Activated CD4-positive, alpha-beta T cell treated with anti-CD3 and anti-CD28 coated beads, Interleukin-2, amount 10 ng/mL, durations not matched to agents 24 days and 14 days (primary cell): ENCODE results near the gene ATP13A3. TPM values are rescaled to one million over a fixed set of nuclear protein-coding genes. Genes with fewer than 3 reads are reported as not detected.

Source experiments
- DNase-seq: peaks from one replicate; pipeline ENCODE4 v3.0.0; 2022
- H3K27ac Mint-ChIP-seq: one replicate; pipeline ENCODE4 v1.8.0; 2022; ENCODE audit warnings: mild to moderate bottlenecking, mixed read lengths
- H3K27me3 Mint-ChIP-seq: one replicate; pipeline ENCODE4 v1.8.0; 2022; ENCODE audit warnings: mixed read lengths
- H3K36me3 Mint-ChIP-seq: one replicate; pipeline ENCODE4 v1.8.0; 2022; ENCODE audit warnings: low read depth, mild to moderate bottlenecking, mixed read lengths
- H3K4me1 Mint-ChIP-seq: one replicate; pipeline ENCODE4 v1.8.0; 2021; ENCODE audit warnings: mixed read lengths
- H3K4me3 Mint-ChIP-seq: one replicate; pipeline ENCODE4 v1.8.0; 2022; ENCODE audit warnings: mild to moderate bottlenecking, moderate library complexity, mixed read lengths
- H3K9me3 Mint-ChIP-seq: one replicate; pipeline ENCODE4 v1.8.0; 2021; ENCODE audit warnings: mixed read lengths
- intact Hi-C: fragments of 100-400 bp; cut with micrococcal nuclease; formaldehyde crosslinking; loops from one replicate; pipeline ENCODE4 v1.15.1; 2023
- total RNA-seq: library from RNA; stranded (reverse); gene quantifications from 2 replicates; pipeline ENCODE4 v1.2.3, GENCODE V29; 2022

The ATP13A3 gene
- total RNA-seq, 1 donor from 2014 or later, result 181 TPM

DNA sequence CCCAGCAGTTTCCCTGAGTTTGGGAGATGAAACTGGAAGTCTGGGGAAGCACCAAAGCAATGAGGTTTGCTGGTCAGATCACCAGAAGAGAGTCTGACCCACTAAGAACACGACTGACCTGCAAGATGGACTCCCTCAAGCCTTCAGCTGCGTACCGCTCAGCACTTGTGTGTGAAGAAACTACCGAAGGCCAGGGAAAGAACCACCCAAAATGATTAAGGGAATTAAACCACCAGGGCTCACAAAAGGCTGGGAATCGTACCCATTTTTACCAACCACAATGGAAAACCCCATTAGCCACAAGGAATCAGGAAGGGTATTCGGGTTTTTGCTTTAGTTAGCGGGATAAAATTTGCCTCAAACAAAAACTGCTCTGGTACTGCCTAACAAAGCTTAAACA lies 21.6 kb downstream of the ATP13A3 start:
- Mint-ChIP-seq H3K4me3 (no peak overlapping the region), H3K4me1 (peaks cover 15% of the 10 kb centered on the region), H3K27me3 (no peaks in the 10 kb centered on the region), H3K36me3 (peaks cover 9% of the 10 kb centered on the region), H3K9me3 (no peaks in the 10 kb centered on the region), H3K27ac (no peak overlapping the region)
- DNase-seq, result no peak
- intact Hi-C loops, result no loop called here

DNA sequence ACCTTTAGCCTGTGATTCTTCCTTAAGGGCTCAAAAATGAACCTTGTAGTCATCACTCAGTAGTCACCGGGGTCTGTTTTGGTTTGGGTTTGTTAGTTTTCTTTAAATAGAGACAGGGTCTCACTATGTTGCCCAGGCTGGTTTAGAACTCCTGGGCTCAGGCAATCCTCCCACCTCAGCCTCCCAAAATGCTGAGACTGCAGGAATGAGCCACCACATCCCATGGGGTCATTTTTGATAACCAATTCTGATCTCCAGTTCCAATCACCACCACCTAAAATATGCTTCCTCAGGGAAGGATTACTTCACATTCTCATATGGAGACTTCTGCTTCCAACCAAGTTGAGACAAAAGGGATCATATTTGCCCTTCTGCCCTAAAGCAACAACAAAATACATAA lies 22.1 kb downstream of the ATP13A3 start:
- no peaks in the 10 kb centered on the region for H3K9me3 Mint-ChIP-seq
- intact Hi-C loops, result no loop called here
- DNase-seq, result no peak
- H3K4me3 Mint-ChIP-seq, result no peak overlapping the region
- peaks cover 14% of the 10 kb centered on the region for H3K36me3 Mint-ChIP-seq
- no peaks in the 10 kb centered on the region for H3K27me3 Mint-ChIP-seq
- H3K27ac Mint-ChIP-seq, result no peak overlapping the region
- H3K4me1 Mint-ChIP-seq, result peaks cover 15% of the 10 kb centered on the region

DNA sequence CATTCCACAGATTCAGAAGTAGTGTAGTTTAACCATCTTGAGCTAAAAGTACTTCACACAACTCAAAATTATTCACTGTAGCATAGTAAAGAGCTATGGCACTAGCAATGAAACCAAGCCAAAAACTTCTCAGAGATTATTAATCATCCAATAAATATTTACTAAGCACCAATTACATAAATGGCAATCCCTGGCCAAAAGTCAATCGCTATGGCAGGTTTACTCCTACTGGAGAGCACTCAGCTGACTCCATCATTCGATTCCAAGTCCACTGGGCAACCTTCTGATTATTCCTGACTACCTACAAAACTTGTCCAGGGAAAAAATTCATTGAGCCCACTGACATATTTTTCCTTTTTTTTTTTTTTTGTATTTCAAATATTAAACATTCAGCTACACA lies 23.9 kb downstream of the ATP13A3 start:
- intact Hi-C loops, result no loop called here
- Mint-ChIP-seq H3K27ac (no peak overlapping the region), H3K36me3 (peaks cover 18% of the 10 kb centered on the region), H3K4me1 (peaks cover 15% of the 10 kb centered on the region), H3K4me3 (no peak overlapping the region), H3K9me3 (no peaks in the 10 kb centered on the region), H3K27me3 (no peaks in the 10 kb centered on the region)
- no peak for DNase-seq

DNA sequence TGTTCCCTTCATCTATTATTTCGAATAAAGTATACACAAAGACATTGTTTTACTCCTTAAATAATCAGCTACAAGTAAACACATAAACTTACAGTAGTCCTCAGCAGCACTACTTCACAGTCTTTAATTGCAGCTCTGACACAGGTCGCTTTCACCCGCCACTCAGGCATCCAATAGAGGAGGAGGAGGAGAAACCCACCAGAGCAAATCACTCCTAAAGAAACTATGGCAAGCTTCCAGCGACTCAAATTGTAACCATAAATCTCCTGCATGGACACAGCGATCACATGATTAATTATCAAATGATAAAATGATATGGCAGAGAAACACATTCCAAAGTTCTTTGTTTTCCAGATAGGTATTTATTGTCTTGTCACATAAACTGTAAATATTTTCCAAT lies 26.2 kb downstream of the ATP13A3 start:
- peaks cover 8% of the 10 kb centered on the region for H3K4me1 Mint-ChIP-seq
- H3K4me3 Mint-ChIP-seq, result no peak overlapping the region
- DNase-seq, result no peak
- intact Hi-C loops, result no loop called here
- H3K27ac Mint-ChIP-seq, result no peak overlapping the region
- peaks cover 24% of the 10 kb centered on the region for H3K36me3 Mint-ChIP-seq
- H3K9me3 Mint-ChIP-seq, result no peaks in the 10 kb centered on the region
- H3K27me3 Mint-ChIP-seq, result no peaks in the 10 kb centered on the region

DNA sequence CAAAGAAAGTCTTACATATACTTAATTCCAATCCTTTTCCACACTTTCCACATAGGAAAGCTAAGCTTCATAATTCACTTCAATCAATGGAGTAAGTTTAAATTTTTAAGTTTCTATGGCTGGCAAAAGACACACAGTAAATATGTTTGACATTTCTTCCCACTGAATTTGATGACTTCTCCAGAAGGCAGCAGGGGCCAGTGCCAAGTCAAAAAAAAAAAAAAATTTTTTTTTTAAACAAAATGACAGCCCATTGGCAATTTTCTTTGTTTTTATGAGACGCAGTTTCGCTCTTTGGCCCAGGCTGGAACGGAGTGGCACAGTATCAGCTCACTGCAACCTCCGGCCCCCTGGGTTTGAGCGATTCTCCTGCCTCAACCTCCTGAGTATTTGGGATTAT lies 28.7 kb downstream of the ATP13A3 start:
- H3K27me3 Mint-ChIP-seq, result no peaks in the 10 kb centered on the region
- intact Hi-C loops, result loop anchor here (5.0 kb wide), 1 partner anchor 41 kb away; no protein-coding TSS in a partner anchor
- H3K36me3 Mint-ChIP-seq, result peaks cover 33% of the 10 kb centered on the region
- no peaks in the 10 kb centered on the region for H3K9me3 Mint-ChIP-seq
- H3K27ac Mint-ChIP-seq, result no peak overlapping the region
- no peak for DNase-seq
- peaks cover 3% of the 10 kb centered on the region for H3K4me1 Mint-ChIP-seq
- H3K4me3 Mint-ChIP-seq, result no peak overlapping the region

DNA sequence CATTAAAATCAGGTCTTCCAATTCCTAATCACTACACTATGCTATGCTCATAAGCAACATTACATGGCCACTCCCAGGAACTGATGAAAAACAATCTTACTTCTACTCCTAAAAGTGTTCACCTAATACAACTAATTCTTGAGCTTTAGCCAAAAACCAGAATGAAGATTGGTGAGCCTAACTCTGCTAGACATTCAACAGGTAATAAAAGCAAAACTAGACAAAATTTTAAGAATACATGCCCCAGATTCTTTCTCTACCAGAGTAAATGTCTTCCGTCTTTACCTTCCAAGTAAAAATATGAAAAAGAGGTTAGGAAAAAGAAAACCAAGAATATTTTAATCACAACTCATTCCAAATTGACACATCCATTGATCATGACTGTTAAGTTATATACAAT lies 31.3 kb downstream of the ATP13A3 start:
- Mint-ChIP-seq H3K36me3 (peaks cover 46% of the 10 kb centered on the region), H3K27ac (no peak overlapping the region), H3K27me3 (no peaks in the 10 kb centered on the region), H3K4me1 (peaks cover 1% of the 10 kb centered on the region), H3K9me3 (no peaks in the 10 kb centered on the region), H3K4me3 (no peak overlapping the region)
- no peak for DNase-seq
- intact Hi-C loops, result loop anchor here (5.0 kb wide), 1 partner anchor 38 kb away; no protein-coding TSS in a partner anchor

DNA sequence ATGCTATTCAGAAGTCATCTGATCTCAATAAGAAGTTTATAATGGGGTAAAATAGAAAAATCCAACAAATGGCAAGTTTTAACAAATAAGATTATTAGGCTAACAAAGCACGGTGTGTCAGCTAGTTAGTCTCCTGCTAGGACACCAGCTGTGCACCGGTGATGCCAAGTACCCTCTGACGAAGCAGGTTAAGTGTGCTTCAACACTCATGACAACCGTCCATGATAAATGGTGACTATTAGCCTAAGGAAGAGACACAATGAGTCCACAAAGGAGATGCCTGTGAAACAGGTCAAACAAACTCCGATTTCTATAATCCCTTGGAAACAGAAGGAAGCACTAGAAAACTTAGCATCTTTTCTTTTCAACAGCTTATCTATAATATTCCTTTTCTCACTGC lies 36.5 kb downstream of the ATP13A3 start:
- no peaks in the 10 kb centered on the region for H3K27me3 Mint-ChIP-seq
- intact Hi-C loops, result no loop called here
- no peak overlapping the region for H3K4me3 Mint-ChIP-seq
- no peaks in the 10 kb centered on the region for H3K9me3 Mint-ChIP-seq
- no peaks in the 10 kb centered on the region for H3K4me1 Mint-ChIP-seq
- peaks cover 58% of the 10 kb centered on the region for H3K36me3 Mint-ChIP-seq
- no peak overlapping the region for H3K27ac Mint-ChIP-seq
- no peak for DNase-seq

DNA sequence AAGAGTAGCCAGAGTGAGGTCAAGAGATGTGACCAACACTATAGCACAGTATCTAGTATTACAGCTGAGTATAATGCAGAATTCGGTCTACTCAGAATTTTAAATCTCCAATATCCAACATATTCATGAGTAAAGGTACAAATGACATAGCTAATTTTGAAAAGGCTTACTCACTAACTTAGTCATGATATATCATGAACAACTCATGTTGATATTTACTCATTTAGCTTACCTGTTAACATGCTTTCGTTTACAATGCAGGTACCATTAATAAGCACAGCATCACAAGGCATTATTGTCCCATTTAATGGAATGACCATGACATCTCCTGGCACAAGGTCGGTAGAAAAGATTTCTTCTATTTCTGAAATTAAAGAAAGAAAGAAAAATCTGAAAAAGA lies 36.9 kb downstream of the ATP13A3 start:
- Mint-ChIP-seq H3K36me3 (peaks cover 59% of the 10 kb centered on the region), H3K9me3 (no peaks in the 10 kb centered on the region), H3K27ac (no peak overlapping the region), H3K4me1 (no peaks in the 10 kb centered on the region), H3K4me3 (no peak overlapping the region), H3K27me3 (no peaks in the 10 kb centered on the region)
- no peak for DNase-seq
- intact Hi-C loops, result no loop called here

DNA sequence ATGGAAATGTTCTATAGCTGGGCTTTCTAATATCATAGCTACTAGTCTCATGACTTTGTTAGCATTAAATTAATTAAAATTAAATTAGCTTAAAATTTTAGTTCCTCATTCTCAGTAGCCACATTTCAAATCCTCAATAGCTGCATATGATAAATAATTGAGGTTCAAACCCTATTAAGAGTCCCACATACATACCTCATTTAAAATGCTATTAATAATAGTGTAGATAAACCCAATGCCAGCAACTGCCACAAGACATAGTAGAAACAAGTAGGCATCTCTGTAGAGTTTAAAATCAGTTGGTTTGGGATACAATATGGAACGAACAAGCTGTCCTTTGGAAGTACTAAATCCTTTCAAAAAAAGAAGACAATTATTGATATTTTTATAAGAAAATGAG lies 39.1 kb downstream of the ATP13A3 start:
- Mint-ChIP-seq H3K36me3 (peaks cover 65% of the 10 kb centered on the region), H3K27me3 (no peaks in the 10 kb centered on the region), H3K9me3 (no peaks in the 10 kb centered on the region), H3K27ac (no peak overlapping the region), H3K4me3 (no peak overlapping the region), H3K4me1 (peaks cover 2% of the 10 kb centered on the region)
- DNase-seq, result no peak
- intact Hi-C loops, result no loop called here

DNA sequence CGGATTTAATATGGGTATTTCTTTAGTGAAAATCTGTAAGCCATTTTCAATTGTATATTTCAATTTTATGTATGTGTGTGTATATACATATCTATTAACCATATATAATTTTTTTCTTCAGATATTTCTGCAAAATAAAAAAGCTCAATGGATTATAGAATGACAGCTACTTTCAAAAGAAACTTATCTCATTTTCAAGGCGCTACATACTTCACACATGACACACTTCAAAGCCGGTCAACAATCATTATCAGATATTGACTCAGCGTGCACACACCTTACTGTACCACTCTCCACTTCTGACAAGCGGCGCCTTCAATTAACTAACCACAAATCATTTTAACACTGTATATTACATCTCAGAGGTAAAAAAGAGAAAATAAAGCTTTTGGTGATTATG lies 39.6 kb downstream of the ATP13A3 start:
- Mint-ChIP-seq H3K36me3 (peaks cover 67% of the 10 kb centered on the region), H3K27me3 (no peaks in the 10 kb centered on the region), H3K4me3 (no peak overlapping the region), H3K27ac (no peak overlapping the region), H3K4me1 (peaks cover 2% of the 10 kb centered on the region), H3K9me3 (no peaks in the 10 kb centered on the region)
- DNase-seq, result no peak
- intact Hi-C loops, result no loop called here

DNA sequence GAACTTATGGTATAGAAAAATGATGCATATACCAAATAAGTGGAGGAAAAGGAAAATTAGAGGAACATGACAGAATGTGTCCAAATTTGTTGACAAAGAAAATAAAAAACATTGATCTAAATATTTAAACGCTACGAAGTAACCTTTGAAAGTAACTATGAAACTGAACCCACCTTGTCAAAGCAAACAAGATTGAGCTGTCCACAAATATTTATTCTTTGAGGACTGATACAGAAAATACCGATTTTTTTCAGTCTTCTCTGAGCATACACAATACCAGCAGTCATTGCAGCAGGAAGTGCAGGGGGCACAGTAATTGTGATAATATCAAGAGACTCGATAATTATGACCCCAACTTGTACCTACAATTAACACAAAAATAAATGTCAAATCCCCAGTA lies 40.0 kb downstream of the ATP13A3 start:
- peaks cover 68% of the 10 kb centered on the region for H3K36me3 Mint-ChIP-seq
- intact Hi-C loops, result no loop called here
- no peak for DNase-seq
- H3K9me3 Mint-ChIP-seq, result no peaks in the 10 kb centered on the region
- no peak overlapping the region for H3K4me3 Mint-ChIP-seq
- peaks cover 2% of the 10 kb centered on the region for H3K4me1 Mint-ChIP-seq
- H3K27ac Mint-ChIP-seq, result no peak overlapping the region
- no peaks in the 10 kb centered on the region for H3K27me3 Mint-ChIP-seq

DNA sequence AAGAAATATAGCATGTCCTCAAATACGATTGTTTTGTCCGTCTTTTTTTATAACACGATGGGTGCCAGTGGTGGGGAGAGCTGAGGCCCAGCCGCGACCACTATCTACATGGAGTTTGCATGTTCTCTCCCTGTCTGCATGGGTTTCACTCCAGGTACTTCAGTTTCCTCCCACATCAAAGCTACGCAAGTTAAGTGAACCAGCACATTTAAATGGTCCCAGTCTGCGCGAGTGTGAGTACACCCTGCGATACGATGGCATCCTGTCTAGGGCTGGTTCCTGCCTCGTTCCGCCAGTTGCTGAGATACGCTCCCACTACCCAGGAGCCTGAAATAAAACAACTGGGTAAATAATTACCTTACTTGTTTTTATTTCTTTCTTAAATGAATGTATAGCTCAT lies 40.6 kb downstream of the ATP13A3 start:
- Mint-ChIP-seq H3K27me3 (no peaks in the 10 kb centered on the region), H3K4me3 (no peak overlapping the region), H3K36me3 (peaks cover 69% of the 10 kb centered on the region), H3K27ac (no peak overlapping the region), H3K4me1 (peaks cover 2% of the 10 kb centered on the region), H3K9me3 (no peaks in the 10 kb centered on the region)
- intact Hi-C loops, result no loop called here
- DNase-seq, result no peak

DNA sequence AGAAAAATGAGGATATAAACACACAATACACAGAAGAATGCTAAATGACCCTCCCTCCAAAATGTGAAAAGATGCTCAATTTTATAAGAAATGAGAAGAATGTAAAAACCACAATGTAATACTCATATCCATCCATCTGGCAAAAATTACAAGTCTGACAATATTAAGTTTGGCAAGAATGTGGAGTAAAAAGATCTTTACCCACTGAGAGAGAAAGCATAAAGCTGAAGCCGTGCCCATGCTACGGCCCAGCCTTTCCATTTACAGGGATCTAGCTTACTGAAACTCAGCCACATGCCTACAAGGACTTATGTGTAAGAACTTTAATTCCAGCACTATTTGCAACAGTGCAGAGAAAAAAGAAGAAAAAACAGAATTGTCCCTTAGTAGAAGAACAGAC lies 42.9 kb downstream of the ATP13A3 start:
- DNase-seq, result no peak
- intact Hi-C loops, result no loop called here
- no peak overlapping the region for H3K27ac Mint-ChIP-seq
- no peaks in the 10 kb centered on the region for H3K9me3 Mint-ChIP-seq
- H3K4me1 Mint-ChIP-seq, result peaks cover 5% of the 10 kb centered on the region
- peaks cover 71% of the 10 kb centered on the region for H3K36me3 Mint-ChIP-seq
- H3K4me3 Mint-ChIP-seq, result no peak overlapping the region
- no peaks in the 10 kb centered on the region for H3K27me3 Mint-ChIP-seq

DNA sequence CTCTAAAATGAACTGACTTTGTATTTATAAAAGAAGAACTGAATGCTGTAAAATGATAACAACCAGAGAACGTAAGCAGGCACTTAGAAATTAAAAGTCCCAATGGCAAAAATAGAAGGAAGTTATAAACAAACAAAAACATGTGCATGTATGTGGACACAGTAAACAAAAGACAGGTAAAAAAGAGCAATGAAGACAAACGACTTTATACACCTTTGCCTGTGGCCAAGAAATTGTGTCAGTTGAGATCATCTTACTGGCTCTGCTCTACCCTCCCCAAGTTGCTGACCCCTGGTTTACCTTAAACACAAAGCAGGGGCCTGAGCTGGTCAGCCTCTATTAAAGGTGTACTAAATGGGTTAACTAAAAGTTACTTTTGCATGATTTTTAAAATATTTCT lies 46.0 kb downstream of the ATP13A3 start:
- DNase-seq, result no peak
- intact Hi-C loops, result no loop called here
- Mint-ChIP-seq H3K4me1 (peaks cover 9% of the 10 kb centered on the region), H3K36me3 (peaks cover 79% of the 10 kb centered on the region), H3K27ac (no peak overlapping the region), H3K4me3 (no peak overlapping the region), H3K9me3 (no peaks in the 10 kb centered on the region), H3K27me3 (no peaks in the 10 kb centered on the region)

DNA sequence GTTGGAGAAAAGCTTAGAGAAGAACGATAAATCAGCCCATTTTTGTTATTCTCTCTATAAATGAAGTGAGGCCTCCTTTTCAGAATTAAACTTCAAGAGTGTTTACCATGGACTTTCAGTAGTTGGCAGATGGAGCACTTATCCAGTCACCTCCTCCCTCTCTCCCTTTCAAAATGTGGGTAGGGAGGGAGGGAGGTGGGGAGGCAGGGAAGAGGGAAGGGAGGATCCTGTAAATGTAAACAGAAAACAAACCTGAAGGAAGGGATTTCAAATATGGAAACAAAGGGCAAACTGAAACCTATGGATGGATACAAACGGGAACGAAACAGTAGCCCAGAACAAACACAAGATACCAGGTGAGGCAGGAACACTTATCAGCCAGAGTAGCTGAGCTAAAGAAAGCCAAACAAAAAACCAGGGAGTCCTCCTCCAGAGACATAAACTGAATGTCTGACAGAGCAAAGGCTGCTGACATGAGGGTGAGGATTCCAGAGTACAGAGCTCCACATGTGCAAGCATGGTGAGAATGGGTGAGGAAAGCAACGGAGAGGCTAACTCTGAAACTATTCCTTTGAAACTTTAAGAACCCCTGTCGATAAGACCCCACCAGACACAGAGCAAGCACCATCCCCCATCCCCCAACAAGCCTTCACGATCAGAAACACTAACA lies 46.8 kb downstream of the ATP13A3 start:
- Mint-ChIP-seq H3K4me3 (no peak overlapping the region), H3K27me3 (no peaks in the 10 kb centered on the region), H3K9me3 (no peaks in the 10 kb centered on the region), H3K27ac (no peak overlapping the region), H3K4me1 (peaks cover 9% of the 10 kb centered on the region), H3K36me3 (peaks cover 82% of the 10 kb centered on the region)
- intact Hi-C loops, result no loop called here
- no peak for DNase-seq
